HEK293 (cell line): ENCODE results near the gene SAMD11.

ENCODE experiments used
- CTCF ChIA-PET: fragments of 350-600 bp; formaldehyde crosslinking; extraction: SDS; loops from one replicate; lab custom pipeline; 2021; ENCODE audit warnings: antibody characterized with exemption; lab: Yijun Ruan, JAX
- POLR2A ChIA-PET: fragments of 300-600 bp; formaldehyde crosslinking; extraction: SDS; loops from one replicate; lab custom pipeline; 2020; ENCODE audit warnings: antibody characterized with exemption, inconsistent platforms; lab: Yijun Ruan, JAX
- H3K27ac ChIP-seq: fragments of 200-500 bp; sonication (Bioruptor generic); 2 replicates; pipeline ENCODE4 v1.5.1; 2014; ENCODE audit warnings: low read depth, low read length, control low read depth, inconsistent platforms; ENCODE audit errors: extremely low read depth
- H3K36me3 ChIP-seq, 2 experiments: fragments of 200-500 bp in 1 of 2; sonication (Bioruptor generic) in 1 of 2; 1 replicate in 1 of 2; 2 replicates in 1 of 2; pipeline ENCODE4 v1.5.1; 2014 to 2017; ENCODE audit warnings: inconsistent platforms in 2 of 2, low read length in 2 of 2; ENCODE audit not compliant: control insufficient read depth in 2 of 2, insufficient read depth in 1 of 2
- H3K4me1 ChIP-seq: fragments of 200-500 bp; sonication (Bioruptor generic); 2 replicates; pipeline ENCODE4 v1.5.1; 2014; ENCODE audit warnings: mild to moderate bottlenecking, low read length, inconsistent platforms; ENCODE audit not compliant: control insufficient read depth, insufficient read depth
- H3K4me3 ChIP-seq: 2 replicates; pipeline ENCODE4 v1.5.1; 2011; ENCODE audit warnings: low read depth, mild to moderate bottlenecking, control low read depth, low read length, moderate library complexity
- H3K9me3 ChIP-seq: fragments of 200-500 bp; sonication (Bioruptor generic); 2 replicates; pipeline ENCODE4 v1.5.1; 2014; ENCODE audit warnings: low read depth, low read length, inconsistent platforms; ENCODE audit not compliant: control insufficient read depth, insufficient read depth
- BCL11B ChIP-seq: fragments of 450-650 bp; formaldehyde crosslinking; IDR thresholded peaks from 2 replicates; pipeline ENCODE4 v1.5.1; 2016; ENCODE audit warnings: low read depth, missing biosample characterization, missing genetic modification characterization
- KLF1 ChIP-seq: fragments of 450-650 bp; formaldehyde crosslinking; IDR thresholded peaks from 2 replicates; pipeline ENCODE4 v1.5.1; 2016; ENCODE audit warnings: missing biosample characterization, missing genetic modification characterization
- KLF10 ChIP-seq: fragments of 450-650 bp; IDR thresholded peaks from 2 replicates; pipeline ENCODE4 v1.5.1; 2018; ENCODE audit warnings: missing biosample characterization, mild to moderate bottlenecking, missing genetic modification characterization
- KLF9 ChIP-seq: fragments of 450-650 bp; formaldehyde crosslinking; IDR thresholded peaks from 2 replicates; pipeline ENCODE4 v1.5.1; 2016; ENCODE audit warnings: missing biosample characterization, missing genetic modification characterization, low read depth
- SP2 ChIP-seq: fragments of 450-650 bp; formaldehyde crosslinking; IDR thresholded peaks from 2 replicates; pipeline ENCODE4 v1.5.1; 2016; ENCODE audit warnings: missing biosample characterization, missing genetic modification characterization
- WT1 ChIP-seq: fragments of 450-650 bp; formaldehyde crosslinking; IDR thresholded peaks from 2 replicates; pipeline ENCODE4 v1.5.1; 2016; ENCODE audit warnings: missing biosample characterization, missing genetic modification characterization
- ZBTB20 ChIP-seq: fragments of 450-650 bp; formaldehyde crosslinking; IDR thresholded peaks from 2 replicates; pipeline ENCODE4 v1.5.1; 2016; ENCODE audit warnings: missing biosample characterization, missing genetic modification characterization
- ZBTB8A ChIP-seq: fragments of 450-650 bp; formaldehyde crosslinking; IDR thresholded peaks from 2 replicates; pipeline ENCODE4 v1.5.1; 2016; ENCODE audit warnings: missing biosample characterization, missing genetic modification characterization
- ZFHX2 ChIP-seq: fragments of 450-650 bp; formaldehyde crosslinking; conservative IDR thresholded peaks from 2 replicates; pipeline ENCODE4 v1.5.1; 2016; ENCODE audit warnings: missing biosample characterization, missing genetic modification characterization
- ZFP37 ChIP-seq: fragments of 450-650 bp; formaldehyde crosslinking; IDR thresholded peaks from 2 replicates; pipeline ENCODE4 v1.5.1; 2016; ENCODE audit warnings: missing biosample characterization, missing genetic modification characterization
- ZNF248 ChIP-seq: fragments of 450-650 bp; formaldehyde crosslinking; IDR thresholded peaks from 2 replicates; pipeline ENCODE4 v1.5.1; 2017; ENCODE audit warnings: missing biosample characterization, missing genetic modification characterization
- ZNF341 ChIP-seq: fragments of 450-650 bp; formaldehyde crosslinking; IDR thresholded peaks from 2 replicates; pipeline ENCODE4; 2016; ENCODE audit warnings: low read depth, missing biosample characterization, missing genetic modification characterization
- ZNF404 ChIP-seq: fragments of 450-650 bp; formaldehyde crosslinking; IDR thresholded peaks from 2 replicates; pipeline ENCODE4 v1.5.1; 2017; ENCODE audit warnings: missing biosample characterization, missing genetic modification characterization
- ZNF473 ChIP-seq: fragments of 450-650 bp; formaldehyde crosslinking; IDR thresholded peaks from 2 replicates; pipeline ENCODE4 v1.5.1; 2017; ENCODE audit warnings: missing biosample characterization, missing genetic modification characterization
- ZNF629 ChIP-seq: fragments of 450-650 bp; formaldehyde crosslinking; IDR thresholded peaks from 2 replicates; pipeline ENCODE4 v1.5.1; 2017; ENCODE audit warnings: missing biosample characterization, missing genetic modification characterization
- ZNF76 ChIP-seq: fragments of 450-650 bp; formaldehyde crosslinking; IDR thresholded peaks from 2 replicates; pipeline ENCODE4; 2016; ENCODE audit warnings: low read depth, missing biosample characterization, missing genetic modification characterization, borderline replicate concordance
- ZNF776 ChIP-seq: fragments of 450-650 bp; formaldehyde crosslinking; IDR thresholded peaks from 2 replicates; pipeline ENCODE4 v1.5.0; 2017; ENCODE audit warnings: missing biosample characterization, missing genetic modification characterization, borderline replicate concordance
- ZNF843 ChIP-seq: fragments of 450-650 bp; formaldehyde crosslinking; IDR thresholded peaks from 2 replicates; pipeline ENCODE4 v1.5.1; 2016; ENCODE audit warnings: missing biosample characterization, missing genetic modification characterization
- TF ChIP-seq, protein P1 (sequence below): fragments of 450-650 bp; formaldehyde crosslinking; IDR thresholded peaks from 2 replicates; pipeline ENCODE4 v1.5.1; 2017; ENCODE audit warnings: missing biosample characterization, missing genetic modification characterization
- TF ChIP-seq, protein P2 (sequence below): fragments of 450-650 bp; formaldehyde crosslinking; IDR thresholded peaks from 2 replicates; pipeline ENCODE4 v1.5.1; 2016; ENCODE audit warnings: missing biosample characterization, missing genetic modification characterization
- TF ChIP-seq, protein P3 (sequence below): fragments of 450-650 bp; formaldehyde crosslinking; IDR thresholded peaks from 2 replicates; pipeline ENCODE4 v1.5.0; 2017; ENCODE audit warnings: missing biosample characterization, missing genetic modification characterization, borderline replicate concordance
- TF ChIP-seq, protein P4 (sequence below): fragments of 450-650 bp; formaldehyde crosslinking; IDR thresholded peaks from 2 replicates; pipeline ENCODE4 v1.5.1; 2016; ENCODE audit warnings: missing biosample characterization, missing genetic modification characterization
- TF ChIP-seq, protein P5 (sequence below): fragments of 450-650 bp; formaldehyde crosslinking; IDR thresholded peaks from 2 replicates; pipeline ENCODE4 v1.5.1; 2016; ENCODE audit warnings: missing biosample characterization, missing genetic modification characterization
- TF ChIP-seq, protein P6 (sequence below): fragments of 450-650 bp; formaldehyde crosslinking; IDR thresholded peaks from 2 replicates; pipeline ENCODE4 v1.5.1; 2017; ENCODE audit warnings: missing biosample characterization, missing genetic modification characterization

Gene SAMD11

DNA sequence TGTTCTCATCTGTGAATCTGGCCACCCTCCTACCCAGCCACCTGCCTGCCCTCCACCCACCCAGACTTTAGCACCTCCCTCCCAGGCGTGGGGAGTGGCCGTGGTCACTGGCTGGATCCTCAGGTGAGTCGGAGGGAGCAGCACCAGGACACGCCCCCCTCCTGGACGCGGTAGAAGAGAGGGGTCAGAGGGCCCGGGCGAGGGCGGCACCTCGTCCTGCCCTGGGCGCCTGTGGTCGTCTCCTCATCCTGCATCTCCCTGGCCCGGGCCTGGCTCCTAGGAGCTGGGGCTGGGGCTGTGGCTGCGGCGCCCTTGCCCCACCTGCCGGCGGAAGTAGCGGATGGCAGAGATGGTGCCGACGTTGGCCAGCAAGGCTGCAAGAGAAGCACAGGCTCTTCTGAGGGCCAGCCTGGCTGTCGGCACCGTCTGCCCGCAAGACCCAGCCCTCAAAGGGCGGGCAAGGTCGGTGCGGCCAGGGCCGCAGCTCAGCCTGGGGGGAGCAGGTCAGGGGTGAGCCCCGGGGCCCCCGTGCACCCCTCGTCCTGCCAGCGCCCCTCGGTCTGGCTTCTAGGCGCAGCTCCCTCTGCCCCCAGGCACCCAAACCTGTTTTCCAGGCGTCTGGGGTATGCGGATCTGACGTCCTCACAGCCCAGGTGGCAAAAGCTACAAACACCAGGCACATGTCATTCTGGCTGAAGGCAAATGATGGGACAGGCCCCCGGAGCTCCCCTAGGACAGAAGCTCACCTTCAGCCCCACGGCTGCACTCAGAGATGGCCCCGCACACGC lies 52.4 kb downstream of the SAMD11 start:
- H3K27ac ChIP-seq, result peak overlapping the region; percentile 50; the same call in 1 of the 2 replicates
- H3K4me3 ChIP-seq, result peak overlapping the region; percentile 25
- POLR2A ChIA-PET, result interaction anchor here (0.6 to 1.9 kb wide), 10 partner anchors 8 to 83 kb away, joined by 3 to 12 read pairs (median 4); partner anchors contain the start of gene PLEKHN1
- peaks cover 3% of the 10 kb centered on the region; the same call in 1 of the 2 replicates for H3K4me1 ChIP-seq
- H3K9me3 ChIP-seq, result no peaks in the 10 kb centered on the region
- CTCF ChIA-PET, result interaction anchor here (0.5 to 1.8 kb wide), 10 partner anchors 9 to 315 kb away, joined by 3 to 21 read pairs (median 4); no protein-coding TSS in a partner anchor
- H3K36me3 ChIP-seq, result no peaks in the 10 kb centered on the region
- TF ChIP-seq ZNF776 (tag by site-specific recombination) (no peak), ZBTB20 (peak; percentile 71; the same call in 1 of the 2 replicates), ZNF629 (tag by site-specific recombination) (peak; percentile 82), SP2 (tag by site-specific recombination) (peak; percentile 63; the same call in 1 of the 2 replicates), KLF1 (peak; percentile 72), ZFHX2 (peak; percentile 57; the same call in 1 of the 2 replicates), KLF10 (peak; percentile 41; the same call in 1 of the 2 replicates), KLF9 (tag by site-specific recombination) (peak; percentile 70), ZNF341 (peak; percentile 92), ZNF404 (tag by site-specific recombination) (no peak), ZNF248 (tag by site-specific recombination) (no peak), ZFP37 (tag by site-specific recombination) (peak; percentile 91; the same call in 1 of the 2 replicates), ZBTB8A (peak; percentile 95), ZNF76 (tag by site-specific recombination) (peak; percentile 39; the same call in 1 of the 2 replicates), WT1 (tag by site-specific recombination) (no peak), ZNF843 (tag by site-specific recombination) (peak; percentile 48; the same call in 1 of the 2 replicates), ZNF473 (tag by site-specific recombination) (no peak), BCL11B (tag by site-specific recombination) (no peak)
- TF ChIP-seq, protein P1, sequence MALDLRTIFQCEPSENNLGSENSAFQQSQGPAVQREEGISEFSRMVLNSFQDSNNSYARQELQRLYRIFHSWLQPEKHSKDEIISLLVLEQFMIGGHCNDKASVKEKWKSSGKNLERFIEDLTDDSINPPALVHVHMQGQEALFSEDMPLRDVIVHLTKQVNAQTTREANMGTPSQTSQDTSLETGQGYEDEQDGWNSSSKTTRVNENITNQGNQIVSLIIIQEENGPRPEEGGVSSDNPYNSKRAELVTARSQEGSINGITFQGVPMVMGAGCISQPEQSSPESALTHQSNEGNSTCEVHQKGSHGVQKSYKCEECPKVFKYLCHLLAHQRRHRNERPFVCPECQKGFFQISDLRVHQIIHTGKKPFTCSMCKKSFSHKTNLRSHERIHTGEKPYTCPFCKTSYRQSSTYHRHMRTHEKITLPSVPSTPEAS (tag by site-specific recombination), result no peak
- TF ChIP-seq, protein P2, sequence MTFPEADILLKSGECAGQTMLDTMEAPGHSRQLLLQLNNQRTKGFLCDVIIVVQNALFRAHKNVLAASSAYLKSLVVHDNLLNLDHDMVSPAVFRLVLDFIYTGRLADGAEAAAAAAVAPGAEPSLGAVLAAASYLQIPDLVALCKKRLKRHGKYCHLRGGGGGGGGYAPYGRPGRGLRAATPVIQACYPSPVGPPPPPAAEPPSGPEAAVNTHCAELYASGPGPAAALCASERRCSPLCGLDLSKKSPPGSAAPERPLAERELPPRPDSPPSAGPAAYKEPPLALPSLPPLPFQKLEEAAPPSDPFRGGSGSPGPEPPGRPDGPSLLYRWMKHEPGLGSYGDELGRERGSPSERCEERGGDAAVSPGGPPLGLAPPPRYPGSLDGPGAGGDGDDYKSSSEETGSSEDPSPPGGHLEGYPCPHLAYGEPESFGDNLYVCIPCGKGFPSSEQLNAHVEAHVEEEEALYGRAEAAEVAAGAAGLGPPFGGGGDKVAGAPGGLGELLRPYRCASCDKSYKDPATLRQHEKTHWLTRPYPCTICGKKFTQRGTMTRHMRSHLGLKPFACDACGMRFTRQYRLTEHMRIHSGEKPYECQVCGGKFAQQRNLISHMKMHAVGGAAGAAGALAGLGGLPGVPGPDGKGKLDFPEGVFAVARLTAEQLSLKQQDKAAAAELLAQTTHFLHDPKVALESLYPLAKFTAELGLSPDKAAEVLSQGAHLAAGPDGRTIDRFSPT (tag by site-specific recombination), result peak; percentile 94
- TF ChIP-seq, protein P3, sequence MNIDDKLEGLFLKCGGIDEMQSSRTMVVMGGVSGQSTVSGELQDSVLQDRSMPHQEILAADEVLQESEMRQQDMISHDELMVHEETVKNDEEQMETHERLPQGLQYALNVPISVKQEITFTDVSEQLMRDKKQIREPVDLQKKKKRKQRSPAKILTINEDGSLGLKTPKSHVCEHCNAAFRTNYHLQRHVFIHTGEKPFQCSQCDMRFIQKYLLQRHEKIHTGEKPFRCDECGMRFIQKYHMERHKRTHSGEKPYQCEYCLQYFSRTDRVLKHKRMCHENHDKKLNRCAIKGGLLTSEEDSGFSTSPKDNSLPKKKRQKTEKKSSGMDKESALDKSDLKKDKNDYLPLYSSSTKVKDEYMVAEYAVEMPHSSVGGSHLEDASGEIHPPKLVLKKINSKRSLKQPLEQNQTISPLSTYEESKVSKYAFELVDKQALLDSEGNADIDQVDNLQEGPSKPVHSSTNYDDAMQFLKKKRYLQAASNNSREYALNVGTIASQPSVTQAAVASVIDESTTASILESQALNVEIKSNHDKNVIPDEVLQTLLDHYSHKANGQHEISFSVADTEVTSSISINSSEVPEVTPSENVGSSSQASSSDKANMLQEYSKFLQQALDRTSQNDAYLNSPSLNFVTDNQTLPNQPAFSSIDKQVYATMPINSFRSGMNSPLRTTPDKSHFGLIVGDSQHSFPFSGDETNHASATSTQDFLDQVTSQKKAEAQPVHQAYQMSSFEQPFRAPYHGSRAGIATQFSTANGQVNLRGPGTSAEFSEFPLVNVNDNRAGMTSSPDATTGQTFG, result no peak
- TF ChIP-seq, protein P4, sequence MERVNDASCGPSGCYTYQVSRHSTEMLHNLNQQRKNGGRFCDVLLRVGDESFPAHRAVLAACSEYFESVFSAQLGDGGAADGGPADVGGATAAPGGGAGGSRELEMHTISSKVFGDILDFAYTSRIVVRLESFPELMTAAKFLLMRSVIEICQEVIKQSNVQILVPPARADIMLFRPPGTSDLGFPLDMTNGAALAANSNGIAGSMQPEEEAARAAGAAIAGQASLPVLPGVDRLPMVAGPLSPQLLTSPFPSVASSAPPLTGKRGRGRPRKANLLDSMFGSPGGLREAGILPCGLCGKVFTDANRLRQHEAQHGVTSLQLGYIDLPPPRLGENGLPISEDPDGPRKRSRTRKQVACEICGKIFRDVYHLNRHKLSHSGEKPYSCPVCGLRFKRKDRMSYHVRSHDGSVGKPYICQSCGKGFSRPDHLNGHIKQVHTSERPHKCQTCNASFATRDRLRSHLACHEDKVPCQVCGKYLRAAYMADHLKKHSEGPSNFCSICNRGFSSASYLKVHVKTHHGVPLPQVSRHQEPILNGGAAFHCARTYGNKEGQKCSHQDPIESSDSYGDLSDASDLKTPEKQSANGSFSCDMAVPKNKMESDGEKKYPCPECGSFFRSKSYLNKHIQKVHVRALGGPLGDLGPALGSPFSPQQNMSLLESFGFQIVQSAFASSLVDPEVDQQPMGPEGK (tag by site-specific recombination), result peak; percentile 91
- TF ChIP-seq, protein P5, sequence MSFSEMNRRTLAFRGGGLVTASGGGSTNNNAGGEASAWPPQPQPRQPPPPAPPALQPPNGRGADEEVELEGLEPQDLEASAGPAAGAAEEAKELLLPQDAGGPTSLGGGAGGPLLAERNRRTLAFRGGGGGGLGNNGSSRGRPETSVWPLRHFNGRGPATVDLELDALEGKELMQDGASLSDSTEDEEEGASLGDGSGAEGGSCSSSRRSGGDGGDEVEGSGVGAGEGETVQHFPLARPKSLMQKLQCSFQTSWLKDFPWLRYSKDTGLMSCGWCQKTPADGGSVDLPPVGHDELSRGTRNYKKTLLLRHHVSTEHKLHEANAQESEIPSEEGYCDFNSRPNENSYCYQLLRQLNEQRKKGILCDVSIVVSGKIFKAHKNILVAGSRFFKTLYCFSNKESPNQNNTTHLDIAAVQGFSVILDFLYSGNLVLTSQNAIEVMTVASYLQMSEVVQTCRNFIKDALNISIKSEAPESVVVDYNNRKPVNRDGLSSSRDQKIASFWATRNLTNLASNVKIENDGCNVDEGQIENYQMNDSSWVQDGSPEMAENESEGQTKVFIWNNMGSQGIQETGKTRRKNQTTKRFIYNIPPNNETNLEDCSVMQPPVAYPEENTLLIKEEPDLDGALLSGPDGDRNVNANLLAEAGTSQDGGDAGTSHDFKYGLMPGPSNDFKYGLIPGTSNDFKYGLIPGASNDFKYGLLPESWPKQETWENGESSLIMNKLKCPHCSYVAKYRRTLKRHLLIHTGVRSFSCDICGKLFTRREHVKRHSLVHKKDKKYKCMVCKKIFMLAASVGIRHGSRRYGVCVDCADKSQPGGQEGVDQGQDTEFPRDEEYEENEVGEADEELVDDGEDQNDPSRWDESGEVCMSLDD (tag by site-specific recombination), result peak; percentile 91
- TF ChIP-seq, protein P6, sequence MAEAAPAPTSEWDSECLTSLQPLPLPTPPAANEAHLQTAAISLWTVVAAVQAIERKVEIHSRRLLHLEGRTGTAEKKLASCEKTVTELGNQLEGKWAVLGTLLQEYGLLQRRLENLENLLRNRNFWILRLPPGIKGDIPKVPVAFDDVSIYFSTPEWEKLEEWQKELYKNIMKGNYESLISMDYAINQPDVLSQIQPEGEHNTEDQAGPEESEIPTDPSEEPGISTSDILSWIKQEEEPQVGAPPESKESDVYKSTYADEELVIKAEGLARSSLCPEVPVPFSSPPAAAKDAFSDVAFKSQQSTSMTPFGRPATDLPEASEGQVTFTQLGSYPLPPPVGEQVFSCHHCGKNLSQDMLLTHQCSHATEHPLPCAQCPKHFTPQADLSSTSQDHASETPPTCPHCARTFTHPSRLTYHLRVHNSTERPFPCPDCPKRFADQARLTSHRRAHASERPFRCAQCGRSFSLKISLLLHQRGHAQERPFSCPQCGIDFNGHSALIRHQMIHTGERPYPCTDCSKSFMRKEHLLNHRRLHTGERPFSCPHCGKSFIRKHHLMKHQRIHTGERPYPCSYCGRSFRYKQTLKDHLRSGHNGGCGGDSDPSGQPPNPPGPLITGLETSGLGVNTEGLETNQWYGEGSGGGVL (tag by site-specific recombination), result peak; percentile 11; the same call in 1 of the 2 replicates
